Thymus (tissue), 14 donors: ENCODE results near the gene UBN1. TPM values are rescaled to one million over a fixed set of nuclear protein-coding genes. Genes with fewer than 3 reads are reported as not detected.

Source experiments
- DNase-seq, 9 donors: peaks; one replicate each; pipeline ENCODE4 v3.0.0-alpha.2; 2013; ENCODE audit warnings: low spot score in 9 of 9, low read depth in 6 of 9, missing footprints in 1 of 9
- H3K27ac ChIP-seq, 2 donors: one replicate each; pipeline ENCODE4 v1.5.1; 2013; ENCODE audit warnings: control low read depth in 1 of 2, low read depth in 1 of 2, low read length in 1 of 2, mild to moderate bottlenecking in 1 of 2, moderate library complexity in 1 of 2
- H3K27me3 ChIP-seq, 2 donors: one replicate each; pipeline ENCODE4 v1.5.1; 2013; ENCODE audit warnings: low read length in 1 of 2; ENCODE audit not compliant: control insufficient read depth in 2 of 2, insufficient read depth in 1 of 2
- H3K36me3 ChIP-seq, 2 donors: one replicate each; pipeline ENCODE4 v1.5.1; 2013; ENCODE audit warnings: low read length in 1 of 2, mild to moderate bottlenecking in 1 of 2, moderate library complexity in 1 of 2; ENCODE audit not compliant: control insufficient read depth in 2 of 2, insufficient read depth in 2 of 2
- H3K4me1 ChIP-seq, 2 donors: one replicate each; pipeline ENCODE4 v1.5.1; 2013; ENCODE audit warnings: low read length in 2 of 2; ENCODE audit not compliant: control insufficient read depth in 2 of 2, insufficient read depth in 2 of 2
- H3K4me3 ChIP-seq, 2 donors: one replicate each; pipeline ENCODE4 v1.5.1; 2013; ENCODE audit warnings: low read length in 2 of 2, control low read depth in 1 of 2, mild to moderate bottlenecking in 1 of 2
- H3K9me3 ChIP-seq, 2 donors: one replicate each; pipeline ENCODE4 v1.5.1; 2013; ENCODE audit warnings: low read length in 1 of 2, mild to moderate bottlenecking in 1 of 2; ENCODE audit not compliant: control insufficient read depth in 2 of 2, insufficient read depth in 1 of 2
- WGBS: extraction: QIAGEN DNeasy Blood & Tissue Kit; methylation state at CpG from one replicate; pipeline ENCODE4 v1.1.7; 2013; 5-methylcytosine and 5-hydroxymethylcytosine counted together
- long read RNA-seq, 10 donors: transcript quantifications; one replicate each; lab custom pipeline, GENCODE V29; 2026
- polyA plus RNA-seq: library from polyadenylated mRNA; stranded (reverse); fragments of 200-250 nt; gene quantifications from one replicate; pipeline ENCODE4 v1.2.3, GENCODE V29; 2013
- total RNA-seq: library from RNA; stranded (reverse); fragments of 120-200 nt; gene quantifications from one replicate; pipeline ENCODE4 v1.2.4, GENCODE V29; 2013
- donor health status: healthy.

Gene UBN1
- total RNA-seq (12.9 TPM), polyA plus RNA-seq (9.2 TPM)
- long read RNA-seq, donor 1 = 0 reads
- long read RNA-seq, donor 2 = 0 reads
- long read RNA-seq, donor 3 = 0 reads
- long read RNA-seq, donor 4, partial matches to known transcripts = 0 of 1 reads
- long read RNA-seq, donor 4, other reads (novel, unspliced or antisense) = 0 of 1 reads
- long read RNA-seq, donor 5, full-length matches to known transcripts = 1 of 1 reads
- long read RNA-seq, donor 5, partial matches to known transcripts = 0 of 1 reads
- long read RNA-seq, donor 5, other reads (novel, unspliced or antisense) = 0 of 1 reads
- long read RNA-seq, donor 6 = 0 reads
- long read RNA-seq, donor 7 = 0 reads
- long read RNA-seq, donor 8 = 0 reads
- long read RNA-seq, donor 9, partial matches to known transcripts = 6 of 6 reads
- long read RNA-seq, donor 9, other reads (novel, unspliced or antisense) = 0 of 6 reads
- long read RNA-seq, donor 10, partial matches to known transcripts = 12 of 12 reads
- long read RNA-seq, donor 10, other reads (novel, unspliced or antisense) = 0 of 12 reads

DNA sequence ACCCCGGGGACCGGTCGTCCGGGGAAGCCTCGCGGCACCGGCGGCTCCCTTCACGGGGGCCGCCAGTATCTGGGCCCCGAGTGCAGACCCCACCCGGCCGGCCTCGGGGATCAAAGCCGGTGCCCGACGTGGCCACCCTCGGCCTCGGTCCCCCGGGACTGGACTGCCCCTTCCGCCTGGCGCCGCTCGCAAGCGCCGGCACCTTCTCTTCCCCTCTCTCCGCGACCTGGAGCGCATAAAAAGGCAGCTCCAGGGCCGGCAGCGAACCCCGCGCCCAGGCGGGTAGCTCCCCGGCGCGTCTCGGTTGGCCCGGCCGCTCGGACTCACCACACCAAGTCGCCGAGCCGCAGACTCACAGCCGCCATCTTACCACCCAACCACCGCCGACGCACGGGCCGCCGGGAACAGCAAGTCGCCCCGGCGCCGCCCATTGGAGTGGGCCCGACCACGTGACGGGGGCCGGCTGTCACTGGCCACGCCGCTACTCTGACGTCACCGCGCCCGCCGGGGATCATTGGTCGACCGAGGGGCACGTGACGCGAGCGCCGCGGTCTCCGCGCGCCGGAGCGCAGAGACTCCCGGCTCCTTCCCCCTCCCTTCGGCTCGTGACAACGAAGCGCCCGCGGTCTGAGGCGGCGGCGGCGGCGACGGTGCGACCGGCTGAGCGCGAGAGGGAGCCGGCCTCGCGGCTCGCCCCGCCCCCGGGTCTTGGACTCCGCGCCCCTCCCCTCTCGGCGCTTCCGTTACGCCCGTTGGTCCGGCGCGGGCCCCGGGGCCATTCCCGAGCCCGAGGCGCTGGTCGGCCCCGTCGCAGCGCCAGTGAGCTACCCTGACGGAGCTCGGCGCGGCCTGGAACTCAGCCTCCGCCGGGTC, at the start of gene UBN1, which contains the start of gene GLYR1:
UBN1 (plus strand) TSS at position 581 of the 873 bp plus-strand sequence. CDS start 5,437 bp downstream, outside the sequence.
GLYR1 (minus strand) TSS at position 388 of the 873 bp plus-strand sequence; CDS start at position 365, 23 bp downstream.
- WGBS = under 1% methylated on average over 126 of the region's 126 CpGs
- Histone ChIP-seq H3K9me3 (no peaks in the 10 kb centered on the region), H3K36me3 (peaks cover 20 to 30% of the 10 kb centered on the region in 2 donors), H3K27ac (peak within 1 kb of the TSS; percentile 76 to 95), H3K4me1 (peaks cover 20 to 24% of the 10 kb centered on the region in 2 donors), H3K27me3 (no peaks in the 10 kb centered on the region), H3K4me3 (peak within 1 kb of the TSS; percentile 89 to 98)
- DNase-seq = peak; percentile 79 to 98 (median 96)

DNA sequence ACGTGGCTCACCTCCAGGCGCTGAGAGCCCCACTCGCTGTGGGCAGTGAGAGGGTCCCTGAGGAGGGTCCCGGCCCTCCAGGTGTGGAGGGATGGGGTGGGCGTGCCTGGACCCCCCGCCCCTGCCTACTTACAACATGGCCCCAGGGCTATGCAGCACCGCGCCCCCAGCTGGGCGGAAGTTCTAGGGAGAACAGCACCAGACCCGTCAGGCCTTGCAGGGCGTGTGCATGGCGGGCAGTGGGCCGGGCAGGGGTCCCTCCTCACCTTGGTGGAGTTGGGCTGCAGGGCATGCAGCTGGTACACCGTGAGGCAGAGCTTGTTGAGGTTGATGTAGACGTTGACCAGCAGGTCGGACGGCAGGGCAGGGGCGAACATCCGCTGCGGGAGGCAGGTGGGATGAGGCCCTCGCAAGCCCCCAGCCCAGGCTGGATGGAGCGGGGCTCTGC, 49.5 kb upstream of the UBN1 start:
- Histone ChIP-seq H3K36me3 (peaks cover 2 to 7% of the 10 kb centered on the region in 2 donors), H3K9me3 (peaks cover 0 to 5% of the 10 kb centered on the region in 2 donors), H3K4me1 (peaks cover 7 to 20% of the 10 kb centered on the region in 2 donors), H3K27ac (no peak overlapping the region), H3K4me3 (no peak overlapping the region), H3K27me3 (no peaks in the 10 kb centered on the region)
- WGBS = 98% methylated on average over 22 of the region's 22 CpGs
- no peak for DNase-seq

DNA sequence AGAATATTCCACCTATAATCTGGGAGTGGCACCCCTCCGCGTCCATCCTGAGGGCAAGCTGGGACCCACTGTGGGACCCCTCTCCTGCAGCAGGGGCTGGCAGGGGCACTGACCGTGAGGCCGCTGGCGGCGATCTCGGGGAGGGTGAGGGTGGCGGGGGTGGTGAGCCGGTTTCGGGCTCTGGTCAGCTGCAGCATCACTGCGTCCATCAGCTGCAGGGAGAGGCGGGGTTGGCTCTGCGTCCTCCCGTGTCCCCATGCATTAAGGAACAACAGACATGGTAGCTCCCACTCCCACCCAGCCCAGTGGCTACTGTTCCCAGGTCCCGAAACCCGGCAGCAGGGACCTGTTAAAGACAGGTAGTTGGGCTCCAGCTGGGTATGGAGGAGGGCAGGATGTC, 48.8 kb upstream of the UBN1 start:
- H3K4me1 ChIP-seq = peaks cover 7 to 22% of the 10 kb centered on the region in 2 donors
- H3K9me3 ChIP-seq = peaks cover 0 to 5% of the 10 kb centered on the region in 2 donors
- WGBS = 98% methylated on average over 16 of the region's 16 CpGs
- no peaks in the 10 kb centered on the region for H3K27me3 ChIP-seq
- no peak overlapping the region for H3K4me3 ChIP-seq
- DNase-seq = no peak
- H3K36me3 ChIP-seq = peaks cover 2 to 7% of the 10 kb centered on the region in 2 donors
- H3K27ac ChIP-seq = no peak overlapping the region

DNA sequence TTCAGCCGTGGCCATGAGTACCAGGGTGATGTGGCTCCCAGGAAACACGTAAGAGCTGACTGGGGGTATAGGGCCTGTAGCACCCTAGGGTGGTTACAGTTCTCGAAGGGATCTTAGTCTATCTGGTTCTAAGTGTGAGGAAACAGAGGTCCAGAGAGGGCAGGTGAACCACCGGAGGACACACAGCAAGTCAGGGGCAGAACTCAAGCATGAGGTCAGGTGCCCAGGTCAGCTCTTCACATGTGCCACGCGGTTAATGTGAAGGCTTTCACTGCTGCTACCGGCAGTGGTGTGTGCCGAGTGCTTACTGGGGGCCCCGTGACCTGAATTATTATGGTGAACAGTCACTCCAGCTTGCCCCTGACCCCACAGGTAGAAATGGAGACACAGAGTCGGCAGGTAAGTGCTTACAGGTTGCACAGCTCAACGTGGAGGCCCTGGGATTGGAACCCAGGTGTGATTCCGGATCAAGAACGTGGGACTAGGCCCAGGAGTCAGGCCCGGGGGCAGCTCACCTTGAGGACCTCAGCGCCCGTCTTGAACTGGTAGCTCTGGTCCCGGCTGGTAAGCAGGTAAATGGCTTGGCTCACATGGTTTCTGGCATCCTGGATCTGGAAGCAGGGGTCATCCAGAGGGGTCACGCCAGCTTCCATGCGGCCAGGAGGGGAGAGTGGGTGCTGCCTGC, 48.0 kb upstream of the UBN1 start:
- WGBS = 97% methylated on average over 19 of the region's 19 CpGs
- H3K4me1 ChIP-seq = peaks cover 7 to 24% of the 10 kb centered on the region in 2 donors
- H3K9me3 ChIP-seq = peaks cover 0 to 5% of the 10 kb centered on the region in 2 donors
- no peak for DNase-seq
- H3K27ac ChIP-seq = no peak overlapping the region
- no peaks in the 10 kb centered on the region for H3K27me3 ChIP-seq
- H3K4me3 ChIP-seq = no peak overlapping the region
- peaks cover 6 to 13% of the 10 kb centered on the region in 2 donors for H3K36me3 ChIP-seq

DNA sequence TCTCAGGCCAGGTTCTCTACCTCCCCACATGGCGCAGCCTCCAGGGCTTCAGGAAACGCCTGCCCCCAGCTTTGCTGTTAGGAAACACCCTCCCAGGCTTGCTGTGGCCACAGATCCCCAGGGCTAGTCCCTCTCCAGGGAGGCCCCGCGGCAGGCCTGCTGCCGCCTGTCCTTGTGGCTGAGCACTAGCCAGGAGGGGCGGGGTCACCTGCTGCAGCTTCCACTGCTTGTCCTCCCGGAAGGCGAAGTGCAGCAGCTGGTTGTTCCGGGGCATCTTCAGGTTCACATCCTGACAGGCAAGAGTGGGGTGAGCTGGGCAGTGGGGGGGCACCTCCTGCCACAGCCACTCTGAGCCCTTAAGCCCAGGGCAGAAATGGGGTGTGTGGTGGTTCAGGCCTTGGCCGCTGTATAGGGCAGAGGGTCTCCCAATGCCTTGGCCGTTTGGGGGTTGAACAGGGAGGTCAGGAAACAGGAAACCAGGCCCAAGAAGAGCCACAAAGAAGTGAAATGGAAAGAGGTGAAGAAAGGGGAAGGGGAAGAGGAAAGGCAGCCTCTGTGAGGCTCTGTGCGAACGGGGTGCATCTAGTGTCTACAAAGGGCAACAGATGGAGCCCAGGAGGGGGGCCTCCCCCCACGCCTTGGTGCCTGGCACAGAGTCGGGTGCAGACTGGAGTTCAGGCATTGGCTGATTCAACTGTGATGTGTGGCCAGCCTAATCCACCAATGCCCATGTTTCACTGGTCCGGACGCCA, 46.8 kb upstream of the UBN1 start:
- H3K4me3 ChIP-seq = no peak overlapping the region
- DNase-seq = peak in 2 of 9 donors; percentile 36 to 57
- 73% methylated on average over 17 of the region's 17 CpGs for WGBS
- H3K27ac ChIP-seq = peak overlapping the region in 1 of 2 donors; percentile 37
- peaks cover 7 to 24% of the 10 kb centered on the region in 2 donors for H3K4me1 ChIP-seq
- H3K9me3 ChIP-seq = peaks cover 0 to 5% of the 10 kb centered on the region in 2 donors
- H3K36me3 ChIP-seq = peaks cover 9 to 25% of the 10 kb centered on the region in 2 donors
- H3K27me3 ChIP-seq = no peaks in the 10 kb centered on the region

DNA sequence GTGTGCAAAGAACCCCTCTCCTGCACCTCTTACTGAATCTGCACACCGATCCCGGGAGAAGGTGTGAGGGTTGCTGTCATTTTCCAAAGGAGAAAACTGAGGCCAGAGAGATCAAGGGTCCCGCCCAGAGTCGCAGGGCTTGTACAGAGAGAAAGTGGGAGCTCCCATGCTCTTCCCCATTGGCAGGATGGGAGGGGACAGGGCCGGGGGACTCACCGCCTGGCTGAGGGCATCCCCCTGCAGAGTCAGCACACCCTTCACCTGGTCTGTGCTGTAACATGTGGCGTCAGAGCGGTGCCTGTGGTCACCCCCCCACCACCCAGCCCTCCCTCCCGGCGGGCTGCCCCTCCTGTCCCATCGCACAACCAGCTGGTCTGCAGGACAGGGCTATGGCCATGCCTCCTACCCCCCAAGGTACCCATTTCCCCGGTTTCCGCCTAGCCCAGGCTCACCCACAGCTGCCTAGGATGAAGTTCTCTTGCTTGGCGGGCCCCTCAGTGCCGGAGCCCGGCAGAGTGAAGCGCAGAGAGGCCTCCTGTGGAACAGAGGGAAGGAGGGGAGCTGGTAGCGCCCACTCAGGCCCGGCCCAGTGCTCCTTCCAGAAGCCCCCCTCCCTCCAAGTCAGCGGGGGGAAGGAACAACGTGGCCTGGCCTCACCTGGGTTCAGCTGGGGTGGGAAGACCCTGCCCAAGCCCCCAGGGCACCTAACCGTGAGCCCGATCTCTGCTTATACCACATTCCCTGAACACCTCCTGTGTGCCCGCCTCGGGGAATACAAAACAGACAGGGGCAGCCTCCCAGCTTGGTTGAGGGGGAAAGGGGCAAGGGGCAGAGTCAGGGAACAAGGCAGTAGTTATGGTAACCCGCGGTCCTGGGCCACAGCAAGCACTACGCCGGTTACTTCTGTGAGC, 46.0 kb upstream of the UBN1 start:
- WGBS = 73% methylated on average over 29 of the region's 29 CpGs
- DNase-seq = no peak
- Histone ChIP-seq H3K36me3 (peaks cover 12 to 30% of the 10 kb centered on the region in 2 donors), H3K4me3 (peak overlapping the region; percentile 53 to 95), H3K27me3 (no peaks in the 10 kb centered on the region), H3K4me1 (peaks cover 7 to 24% of the 10 kb centered on the region in 2 donors), H3K9me3 (peaks cover 0 to 5% of the 10 kb centered on the region in 2 donors), H3K27ac (peak overlapping the region; percentile 72 to 87)

GRCh38 chr16:4801962-4802658, 45.2 kb upstream of the UBN1 start, which contains the start of gene ROGDI:
Gene ROGDI (minus strand): TSS chr16:4802633. CDS start chr16:4802571, 62 bp downstream.
- peak in 8 of 9 donors; percentile 34 to 86 (median 56) for DNase-seq
- Histone ChIP-seq H3K27ac (peak within 1 kb of the TSS; percentile 72 to 87), H3K4me3 (peak within 1 kb of the TSS; percentile 53 to 95), H3K36me3 (peaks cover 15 to 32% of the 10 kb centered on the region in 2 donors), H3K9me3 (peaks cover 0 to 5% of the 10 kb centered on the region in 2 donors), H3K4me1 (peaks cover 7 to 24% of the 10 kb centered on the region in 2 donors), H3K27me3 (no peaks in the 10 kb centered on the region)
- WGBS = 1% methylated on average over 70 of the region's 70 CpGs
